Neuronal stem cell (in vitro differentiated cells): ENCODE data around the gene CYB5R3.
"Not testable (repeated sequence)": the region's sequence is repeated elsewhere in the genome, so short reads cannot be mapped to it uniquely, and the experiment has no call there.

Experiments used
- DNase-seq: peaks from one replicate; pipeline ENCODE4 v3.0.0-alpha.2; 2013; ENCODE audit warnings: low spot score
- H2AFZ ChIP-seq: one replicate; pipeline ENCODE4 v1.6.1; 2013; ENCODE audit warnings: mild to moderate bottlenecking, low read length, inconsistent platforms
- H2AK5ac ChIP-seq: 2 replicates; pipeline ENCODE4 v1.6.1; 2013; ENCODE audit warnings: low read depth, mild to moderate bottlenecking, inconsistent platforms, low read length, moderate library complexity, mixed read lengths
- H2BK120ac ChIP-seq: 2 replicates; pipeline ENCODE4 v1.6.1; 2013; ENCODE audit warnings: low read depth, mild to moderate bottlenecking, inconsistent platforms, low read length, moderate library complexity, mixed read lengths
- H2BK12ac ChIP-seq: one replicate; pipeline ENCODE4 v1.6.1; 2013; ENCODE audit warnings: low read length, inconsistent platforms
- H2BK15ac ChIP-seq: 2 replicates; pipeline ENCODE4 v1.6.1; 2013; ENCODE audit warnings: mild to moderate bottlenecking, low read length, inconsistent platforms, mixed read lengths
- H2BK5ac ChIP-seq: one replicate; pipeline ENCODE4 v1.6.1; 2013; ENCODE audit warnings: inconsistent platforms, mild to moderate bottlenecking, low read length, moderate library complexity
- H3K14ac ChIP-seq: one replicate; pipeline ENCODE4 v1.6.1; 2013; ENCODE audit warnings: low read length, inconsistent platforms
- H3K18ac ChIP-seq: 2 replicates; pipeline ENCODE4 v1.6.1; 2013; ENCODE audit warnings: low read length, inconsistent platforms
- H3K23ac ChIP-seq: 2 replicates; pipeline ENCODE4 v1.6.1; 2013; ENCODE audit warnings: low read depth, mild to moderate bottlenecking, mixed read lengths, low read length, inconsistent platforms; ENCODE audit not compliant: poor library complexity
- H3K27ac ChIP-seq: replicated peaks from 3 replicates; pipeline ENCODE4 v1.5.1; 2013; ENCODE audit warnings: low read length, inconsistent platforms
- H3K27me3 ChIP-seq, 3 experiments: 2 replicates each; pipeline ENCODE4 v1.6.1; 2013; ENCODE audit warnings: low read length in 3 of 3, mild to moderate bottlenecking in 2 of 3, inconsistent platforms in 1 of 3, low read depth in 1 of 3, mixed read lengths in 1 of 3, moderate library complexity in 1 of 3; ENCODE audit not compliant: control insufficient read depth in 3 of 3, insufficient read depth in 3 of 3
- H3K36me3 ChIP-seq, 2 donors: replicated peaks in 1 of 2; 2 replicates each; pipeline ENCODE4 v1.6.1; 2013; ENCODE audit warnings: low read length in 2 of 2; ENCODE audit not compliant: control insufficient read depth in 2 of 2, insufficient read depth in 2 of 2
- H3K4ac ChIP-seq: 2 replicates; pipeline ENCODE4 v1.6.1; 2013; ENCODE audit warnings: inconsistent platforms, mild to moderate bottlenecking, low read length, moderate library complexity
- H3K4me1 ChIP-seq, 2 donors: 1 replicate in 1 of 2; 2 replicates in 1 of 2; pipeline ENCODE4 v1.6.1; 2013; ENCODE audit warnings: low read length in 2 of 2, low read depth in 1 of 2; ENCODE audit not compliant: control insufficient read depth in 2 of 2, insufficient read depth in 1 of 2
- H3K4me2 ChIP-seq: one replicate; pipeline ENCODE4 v1.6.1; 2013; ENCODE audit warnings: mild to moderate bottlenecking, low read length, inconsistent platforms; ENCODE audit not compliant: insufficient read depth, poor library complexity, severe bottlenecking
- H3K4me3 ChIP-seq, 2 donors: 2 replicates each; pipeline ENCODE4 v1.5.1; 2013; ENCODE audit warnings: low read length in 2 of 2, mild to moderate bottlenecking in 2 of 2, inconsistent platforms in 1 of 2, moderate library complexity in 1 of 2
- H3K79me1 ChIP-seq: one replicate; pipeline ENCODE4 v1.6.1; 2013; ENCODE audit warnings: low read depth, mild to moderate bottlenecking, inconsistent platforms, low read length, moderate library complexity
- H3K9ac ChIP-seq: one replicate; pipeline ENCODE4 v1.6.1; 2013; ENCODE audit warnings: mild to moderate bottlenecking, low read depth, low read length, inconsistent platforms; ENCODE audit not compliant: poor library complexity
- H3K9me3 ChIP-seq, 2 donors: replicated peaks in 1 of 2; 2 replicates each; pipeline versions ENCODE3 to v1.6.1; 2013; ENCODE audit warnings: low read length in 2 of 2, mild to moderate bottlenecking in 2 of 2, inconsistent platforms in 1 of 2, low read depth in 1 of 2, mixed read lengths in 1 of 2, moderate library complexity in 1 of 2; ENCODE audit not compliant: control insufficient read depth in 2 of 2, insufficient read depth in 1 of 2
- H4K8ac ChIP-seq: one replicate; pipeline ENCODE4 v1.6.1; 2013; ENCODE audit warnings: low read depth, mild to moderate bottlenecking, inconsistent platforms, low read length, moderate library complexity
- H4K91ac ChIP-seq: one replicate; pipeline ENCODE4 v1.6.1; 2013; ENCODE audit warnings: low read length, low read depth, mild to moderate bottlenecking, inconsistent platforms; ENCODE audit not compliant: poor library complexity
- WGBS, 2 donors: extraction: QIAGEN DNeasy Blood & Tissue Kit; methylation state at CpG; one replicate each; pipeline ENCODE4 v1.1.7; 2013; ENCODE audit warnings: missing lambda C conversion rate in 2 of 2, mixed read lengths in 1 of 2; ENCODE audit not compliant: insufficient read length in 2 of 2, insufficient replicate concordance in 1 of 2; ENCODE audit errors: extremely low coverage in 2 of 2; 5-methylcytosine and 5-hydroxymethylcytosine counted together

The CYB5R3 gene

DNA sequence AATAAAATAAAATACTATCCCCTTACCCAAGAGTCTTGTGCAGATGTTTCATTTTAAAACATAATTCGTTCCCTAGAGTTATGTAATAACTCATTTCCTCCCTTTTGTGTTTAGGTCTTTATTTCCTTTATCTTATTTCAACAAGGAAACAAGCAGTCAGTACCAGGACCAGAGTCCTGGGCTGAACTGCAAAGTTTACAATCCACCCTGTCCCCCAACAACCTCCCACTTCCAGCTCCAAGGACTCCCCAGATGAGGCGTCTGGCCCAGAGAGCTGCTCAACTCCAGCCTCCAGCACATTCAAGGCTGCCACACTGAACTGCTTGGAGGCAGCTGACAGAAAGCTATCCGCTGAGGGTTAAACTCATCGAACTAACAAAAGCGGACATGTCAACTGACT, 39.0 kb downstream of the CYB5R3 start:
- Histone ChIP-seq H3K79me1 (peaks cover 22% of the 10 kb centered on the region), H2AFZ (no peak overlapping the region), H3K4me3 (no peak overlapping the region), H3K9me3 (peaks cover 3 to 6% of the 10 kb centered on the region in 2 donors), H3K4me2 (no peak overlapping the region), H3K23ac (no peak overlapping the region), H3K18ac (no peak overlapping the region), H3K9ac (no peak overlapping the region), H2AK5ac (no peak overlapping the region), H3K27ac (no peak overlapping the region), H3K4me1 (peaks cover 10 to 18% of the 10 kb centered on the region in 2 donors), H2BK15ac (no peak overlapping the region), H2BK5ac (no peak overlapping the region), H3K27me3 (no peaks in the 10 kb centered on the region), H4K91ac (no peak overlapping the region), H3K36me3 (peaks cover 11 to 60% of the 10 kb centered on the region in 2 donors), H4K8ac (no peak overlapping the region), H2BK120ac (no peak overlapping the region), H3K4ac (no peak overlapping the region), H3K14ac (no peak overlapping the region), H2BK12ac (no peak overlapping the region)
- DNase-seq = no peak
- no CpG with 5 or more reads among the region's 5 CpGs for WGBS, 2 donors

DNA sequence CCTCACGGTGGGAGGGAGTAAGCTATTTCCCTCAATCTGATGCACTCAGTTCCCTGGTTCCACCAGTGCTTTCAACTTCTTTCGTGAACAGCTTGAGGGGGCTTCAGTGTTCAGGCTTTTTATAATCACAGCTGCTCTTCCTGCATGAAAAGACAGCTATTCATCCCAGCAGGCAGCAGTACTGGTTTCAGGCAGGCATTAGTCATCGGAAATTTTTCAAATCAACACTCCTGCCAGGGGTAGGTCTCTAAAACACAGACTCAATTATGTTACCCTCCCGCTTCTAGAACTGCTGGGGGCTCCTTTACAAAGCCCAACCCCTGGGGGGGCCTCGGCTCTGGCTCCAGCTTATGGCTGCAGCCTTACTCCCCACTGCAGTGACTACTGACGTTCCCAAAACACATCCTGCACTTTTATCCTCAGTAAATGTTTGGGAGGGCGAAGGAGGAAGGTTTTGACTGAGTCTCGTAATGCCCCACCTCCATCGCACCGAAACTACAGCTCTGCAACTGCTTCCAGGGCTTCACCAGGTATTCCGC, 40.3 kb downstream of the CYB5R3 start:
- peaks cover 16 to 18% of the 10 kb centered on the region in 2 donors for H3K4me1 ChIP-seq
- peak; percentile 33 for DNase-seq

GRCh38 chr22:42608136-42608822, 40.9 kb downstream of the CYB5R3 start:
- Histone ChIP-seq H3K27ac (peak overlapping the region; percentile 88), H3K27me3 (no peaks in the 10 kb centered on the region)
- WGBS, 2 donors = no CpG with 5 or more reads among the region's 11 CpGs

More for the DNA sequence above, 40.3 kb downstream of the CYB5R3 start:
- H3K14ac ChIP-seq = no peak overlapping the region
- peak overlapping the region; percentile 21 for H3K18ac ChIP-seq
- H3K27me3 ChIP-seq = no peaks in the 10 kb centered on the region
- peak overlapping the region; percentile 39 for H3K4me2 ChIP-seq
- no peak overlapping the region for H2BK15ac ChIP-seq
- no peak overlapping the region for H2BK120ac ChIP-seq
- no peak overlapping the region for H3K4ac ChIP-seq
- peak overlapping the region in 1 of 2 donors; percentile 19 for H3K4me3 ChIP-seq
- peaks cover 18% of the 10 kb centered on the region for H3K79me1 ChIP-seq
- peak overlapping the region; percentile 88 for H3K27ac ChIP-seq
- no CpG with 5 or more reads among the region's 11 CpGs for WGBS, 2 donors
- no peak overlapping the region for H4K8ac ChIP-seq
- H3K36me3 ChIP-seq = peaks cover 11 to 73% of the 10 kb centered on the region in 2 donors
- H3K23ac ChIP-seq = no peak overlapping the region
- no peak overlapping the region for H4K91ac ChIP-seq
- H2AK5ac ChIP-seq = peak overlapping the region; percentile 16
- H3K9me3 ChIP-seq = peaks cover 3 to 6% of the 10 kb centered on the region in 2 donors
- no peak overlapping the region for H2BK12ac ChIP-seq
- no peak overlapping the region for H2AFZ ChIP-seq
- peak overlapping the region; percentile 85 for H3K9ac ChIP-seq
- no peak overlapping the region for H2BK5ac ChIP-seq

DNA sequence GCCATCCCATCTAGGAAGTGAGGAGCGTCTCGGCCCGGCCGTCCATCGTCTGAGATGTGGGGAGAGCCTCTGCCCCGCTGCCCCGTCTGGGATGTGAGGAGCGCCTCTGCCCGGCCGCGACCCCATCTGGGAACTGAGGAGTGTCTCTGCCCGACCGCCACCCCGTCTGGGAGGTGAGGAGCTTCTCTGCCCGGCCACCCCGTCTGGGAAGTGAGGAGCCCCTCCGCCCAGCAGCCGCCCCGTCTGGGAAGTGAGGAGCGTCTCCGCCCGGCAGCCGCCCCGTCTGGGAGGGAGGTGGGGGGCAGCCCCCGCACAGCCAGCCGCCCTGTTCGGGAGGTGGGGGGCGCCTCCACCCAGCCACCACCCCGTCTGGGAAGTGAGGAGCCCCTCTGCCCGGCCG, 41.6 kb downstream of the CYB5R3 start:
- no CpG with 5 or more reads among the region's 31 CpGs for WGBS, 2 donors
- H4K91ac ChIP-seq, H3K4me3 ChIP-seq, H2AFZ ChIP-seq, H2AK5ac ChIP-seq, H3K27me3 ChIP-seq, H3K4ac ChIP-seq, H3K9me3 ChIP-seq, H3K4me2 ChIP-seq, H2BK15ac ChIP-seq, H3K14ac ChIP-seq, H2BK5ac ChIP-seq, DNase-seq, H3K9ac ChIP-seq, H2BK12ac ChIP-seq, H4K8ac ChIP-seq, H2BK120ac ChIP-seq, H3K18ac ChIP-seq, H3K27ac ChIP-seq, H3K23ac ChIP-seq: not testable (repeated sequence)
- H3K4me1 ChIP-seq = peaks cover 13 to 18% of the 10 kb centered on the region in 2 donors
- peaks cover 18 to 79% of the 10 kb centered on the region in 2 donors for H3K36me3 ChIP-seq
- H3K79me1 ChIP-seq = peaks cover 17% of the 10 kb centered on the region

More at GRCh38 chr22:42608136-42608822, 40.9 kb downstream of the CYB5R3 start:
- no peak overlapping the region for H3K23ac ChIP-seq
- no peak overlapping the region for H2BK15ac ChIP-seq
- H2AK5ac ChIP-seq = no peak overlapping the region
- peaks cover 12 to 79% of the 10 kb centered on the region in 2 donors for H3K36me3 ChIP-seq
- no peak overlapping the region for H3K4me2 ChIP-seq
- H2AFZ ChIP-seq = no peak overlapping the region
- no peak for DNase-seq
- H3K4ac ChIP-seq = no peak overlapping the region
- peaks cover 3 to 6% of the 10 kb centered on the region in 2 donors for H3K9me3 ChIP-seq
- H3K79me1 ChIP-seq = peaks cover 17% of the 10 kb centered on the region
- no peak overlapping the region for H3K14ac ChIP-seq
- H4K8ac ChIP-seq = no peak overlapping the region
- peaks cover 16 to 18% of the 10 kb centered on the region in 2 donors for H3K4me1 ChIP-seq
- no peak overlapping the region for H3K9ac ChIP-seq
- no peak overlapping the region for H2BK5ac ChIP-seq
- no peak overlapping the region for H4K91ac ChIP-seq
- H2BK120ac ChIP-seq = no peak overlapping the region
- no peak overlapping the region for H2BK12ac ChIP-seq
- H3K18ac ChIP-seq = no peak overlapping the region
- H3K4me3 ChIP-seq = no peak overlapping the region
